RWPE1 (cell line): ENCODE data around the gene KAZN.
A peak's percentile ranks its signal among the peaks of the same experiment; 100 is the strongest.

ENCODE experiments used
- CTCF ChIA-PET: fragments of 350-600 bp; sonication (Branson Sonifier 250); formaldehyde crosslinking; extraction: SDS; loops from one replicate; lab custom pipeline; 2021; lab: Yijun Ruan, JAX
- POLR2A ChIA-PET: fragments of 400-600 bp; formaldehyde crosslinking; extraction: SDS; loops from one replicate; lab custom pipeline; 2020; ENCODE audit warnings: antibody characterized with exemption; ENCODE audit not compliant: low non-redundant PET; lab: Yijun Ruan, JAX
- DNase-seq: peaks from one replicate; pipeline ENCODE4 v3.0.0; 2012; ENCODE audit warnings: low spot score
- H3K27ac ChIP-seq: fragments of 450-650 bp; 2 replicates; pipeline ENCODE4 v1.5.1; 2017
- TF ChIP-seq, protein P1 (sequence below): fragments of 450-650 bp; conservative IDR thresholded peaks from 2 replicates; pipeline ENCODE4 v1.5.1; 2017; ENCODE audit warnings: low read depth, mild to moderate bottlenecking

The KAZN gene

DNA sequence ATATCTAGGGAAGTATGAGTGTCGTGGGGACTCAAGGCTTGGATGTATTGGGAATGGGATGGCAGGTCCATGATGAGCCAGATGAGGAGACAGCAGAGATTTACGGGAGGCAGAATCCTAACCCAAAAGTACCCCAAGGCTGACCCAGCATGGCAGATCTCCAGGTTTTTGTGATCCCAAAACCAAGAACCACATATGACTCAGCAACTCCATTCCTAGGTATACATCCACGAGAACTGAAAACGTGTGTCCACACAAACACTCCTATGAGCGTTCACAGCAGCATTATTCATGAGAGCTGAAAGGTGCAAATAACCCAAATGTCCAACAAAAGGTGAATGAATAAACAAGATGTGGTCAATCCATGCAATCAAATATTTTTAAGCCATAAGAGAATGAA lies 201.5 kb downstream of the KAZN start:
- CTCF ChIA-PET = no interaction called here

DNA sequence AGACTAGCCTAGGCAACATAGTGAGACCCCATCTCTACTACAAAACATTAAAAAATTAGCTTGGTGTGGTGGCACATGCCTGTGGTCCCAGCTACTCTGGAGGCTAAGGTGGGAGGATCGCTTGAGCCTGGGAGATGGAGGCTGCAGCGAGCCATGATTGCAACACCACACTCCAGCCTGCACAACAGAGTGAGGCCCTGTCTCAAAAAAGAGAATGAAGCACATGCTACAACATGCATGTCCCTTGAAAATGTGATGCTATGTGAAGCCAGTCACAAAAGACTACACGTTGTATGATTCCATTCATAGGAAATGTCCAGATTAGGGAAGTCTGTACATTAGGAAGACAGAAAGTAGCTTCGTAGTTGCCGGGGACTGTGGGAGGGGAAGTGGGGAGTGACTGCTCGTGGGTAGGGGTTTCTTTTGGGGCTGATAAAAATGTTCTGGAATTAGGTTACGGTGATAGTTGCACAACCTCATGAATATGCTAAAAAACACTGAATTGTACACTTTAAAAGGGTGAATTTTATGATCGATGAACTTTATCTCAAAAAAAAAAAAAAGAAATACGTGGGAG lies 202.1 kb downstream of the KAZN start:
- DNase-seq = no peak
- ChIA-PET CTCF (no interaction called here), POLR2A (no interaction called here)
- H3K27ac ChIP-seq = no peak overlapping the region
- TF ChIP-seq, protein P1, sequence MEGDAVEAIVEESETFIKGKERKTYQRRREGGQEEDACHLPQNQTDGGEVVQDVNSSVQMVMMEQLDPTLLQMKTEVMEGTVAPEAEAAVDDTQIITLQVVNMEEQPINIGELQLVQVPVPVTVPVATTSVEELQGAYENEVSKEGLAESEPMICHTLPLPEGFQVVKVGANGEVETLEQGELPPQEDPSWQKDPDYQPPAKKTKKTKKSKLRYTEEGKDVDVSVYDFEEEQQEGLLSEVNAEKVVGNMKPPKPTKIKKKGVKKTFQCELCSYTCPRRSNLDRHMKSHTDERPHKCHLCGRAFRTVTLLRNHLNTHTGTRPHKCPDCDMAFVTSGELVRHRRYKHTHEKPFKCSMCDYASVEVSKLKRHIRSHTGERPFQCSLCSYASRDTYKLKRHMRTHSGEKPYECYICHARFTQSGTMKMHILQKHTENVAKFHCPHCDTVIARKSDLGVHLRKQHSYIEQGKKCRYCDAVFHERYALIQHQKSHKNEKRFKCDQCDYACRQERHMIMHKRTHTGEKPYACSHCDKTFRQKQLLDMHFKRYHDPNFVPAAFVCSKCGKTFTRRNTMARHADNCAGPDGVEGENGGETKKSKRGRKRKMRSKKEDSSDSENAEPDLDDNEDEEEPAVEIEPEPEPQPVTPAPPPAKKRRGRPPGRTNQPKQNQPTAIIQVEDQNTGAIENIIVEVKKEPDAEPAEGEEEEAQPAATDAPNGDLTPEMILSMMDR = no peak

More for the DNA sequence above, 201.5 kb downstream of the KAZN start:
- no peak overlapping the region for H3K27ac ChIP-seq
- POLR2A ChIA-PET = no interaction called here
- no peak for DNase-seq
- TF ChIP-seq, protein P1 = no peak

DNA sequence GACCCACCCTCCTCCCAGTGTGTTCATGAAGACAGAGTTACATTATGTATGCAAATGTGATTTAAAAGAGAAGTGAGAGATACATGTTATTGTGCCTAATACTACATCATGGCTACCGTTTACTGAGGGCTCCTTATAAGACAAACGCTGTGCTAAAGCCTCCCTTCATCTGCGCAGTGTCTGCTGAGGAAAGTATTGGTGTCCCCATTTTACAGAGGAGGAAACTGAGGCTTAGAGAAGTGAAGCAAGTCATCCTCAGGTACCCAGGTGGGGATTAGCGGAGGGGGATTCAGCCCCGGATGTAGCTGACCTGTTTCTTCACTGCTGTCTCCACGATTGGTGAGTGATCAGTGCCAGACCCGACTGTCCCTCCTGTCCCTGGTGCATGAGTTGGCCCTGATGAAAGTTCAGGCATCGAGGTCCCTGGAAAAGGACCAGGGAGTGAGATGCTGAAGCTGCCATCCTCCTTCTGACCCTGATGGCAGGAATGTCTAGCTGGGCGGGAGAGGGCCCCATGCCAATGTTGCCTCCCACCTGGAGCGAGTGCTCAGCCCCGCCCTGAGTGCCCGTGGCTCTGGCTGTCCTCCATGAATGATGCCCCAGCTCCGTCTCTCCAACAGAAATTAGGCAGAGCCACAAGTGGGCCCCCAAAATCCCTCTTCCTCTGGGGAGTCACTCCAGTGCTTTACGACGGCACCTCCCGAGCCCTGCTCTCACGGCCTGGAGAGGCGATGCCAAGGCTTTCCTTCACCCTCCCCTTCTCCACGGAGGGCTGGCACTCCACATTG lies 204.7 kb downstream of the KAZN start:
- TF ChIP-seq, protein P1 = no peak
- ChIA-PET CTCF (no interaction called here), POLR2A (no interaction called here)
- H3K27ac ChIP-seq = no peak overlapping the region
- DNase-seq = no peak

DNA sequence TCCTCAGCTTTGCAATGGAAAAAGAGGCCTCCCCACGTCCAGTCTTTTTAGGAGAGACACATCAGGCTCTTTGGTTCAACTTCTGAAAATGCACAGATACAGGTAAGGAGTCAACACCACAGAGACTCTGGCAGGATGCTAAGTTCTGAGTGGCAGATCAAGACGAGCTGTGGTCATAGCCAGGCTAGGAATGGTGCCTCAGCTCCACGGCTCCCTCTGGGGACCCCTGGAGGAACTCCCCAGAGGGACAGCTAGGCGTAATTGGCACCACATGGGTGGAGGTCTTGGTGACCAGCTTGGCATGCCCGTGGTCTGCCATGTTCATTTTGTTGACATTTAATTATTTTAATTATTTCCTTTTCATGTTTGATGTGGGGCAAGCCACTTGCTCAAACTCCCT lies 206.1 kb downstream of the KAZN start:
- TF ChIP-seq, protein P1 = no peak
- ChIA-PET CTCF (interaction anchor here (0.5 to 1.0 kb wide), 5 partner anchors 45 to 202 kb away, joined by 3 to 9 read pairs (median 3); no protein-coding TSS in a partner anchor), POLR2A (no interaction called here)
- H3K27ac ChIP-seq = no peak overlapping the region
- DNase-seq = peak; percentile 31

GRCh38 chr1:14806772-14807171 lies 208.3 kb downstream of the KAZN start:
- POLR2A ChIA-PET = no interaction called here
- CTCF ChIA-PET = no interaction called here
- no peak for DNase-seq
- H3K27ac ChIP-seq = no peak overlapping the region
- TF ChIP-seq, protein P1 = no peak

GRCh38 chr1:14808768-14809167 lies 210.3 kb downstream of the KAZN start:
- DNase-seq = no peak
- ChIA-PET CTCF (no interaction called here), POLR2A (no interaction called here)
- H3K27ac ChIP-seq = no peak overlapping the region
- TF ChIP-seq, protein P1 = no peak
